Measurements from ENCODE around the gene HBZ. TPM values are rescaled to one million over a fixed set of nuclear protein-coding genes. Genes with fewer than 3 reads are reported as not detected.

Gene HBZ
- total and polyA plus RNA-seq, 2 of the 8 experiments (the other 6 are each of a cell fraction or from before 2014, with no cell fraction given): 0.12 TPM; not detected in 1

- ChIA-PET POLR2A (ENCODE audit: partially characterized antibody) (interaction anchor here (1.8 kb wide), 1 partner anchor 10 kb away, joined by 4 read pairs; no protein-coding TSS in a partner anchor), CTCF (ENCODE audit: partially characterized antibody) (interaction anchor here (1.0 to 2.4 kb wide), 4 partner anchors 23 to 72 kb away, joined by 3 to 8 read pairs (median 3); no protein-coding TSS in a partner anchor)
- H3K4ac ChIP-seq (replicated peaks; ENCODE audit: insufficient read length, low read depth, low read length): no peak overlapping the region
- H4K20me1 ChIP-seq (replicated peaks in 1 of 2; ENCODE audit: control insufficient read depth in 1 of 2, insufficient read depth in 2 of 2, low read length in 2 of 2): no peaks in the 10 kb centered on the region
- FAIRE-seq (no peak), DNase-seq (ENCODE audit: low read depth in 1 of 2, low spot score in 2 of 2) (no peak)
- no peak overlapping the region for H3K4me3 ChIP-seq (ENCODE audit: extremely low read depth in 1 of 4, insufficient read depth in 2 of 4, low read depth in 3 of 4, low read length in 4 of 4)
- H4K91ac ChIP-seq (replicated peaks; ENCODE audit: insufficient read length, low read length): no peak overlapping the region
- H3K23me2 ChIP-seq (ENCODE audit: low read depth, low read length): no peaks in the 10 kb centered on the region
- no peak overlapping the region for H3K14ac ChIP-seq (ENCODE audit: insufficient read length)
- H3K4me1 ChIP-seq (replicated peaks in 1 of 4; ENCODE audit: control insufficient read depth in 3 of 4, insufficient read depth in 4 of 4, low read length in 3 of 4): no peaks in the 10 kb centered on the region; a peak in 1 of 7 replicates
- H3K27me3 ChIP-seq (replicated peaks in 1 of 4; ENCODE audit: control insufficient read depth in 3 of 4, extremely low read depth in 1 of 4, insufficient read depth in 3 of 4, low read length in 3 of 4): no peaks in the 10 kb centered on the region
- no peak overlapping the region for H2AFZ ChIP-seq (ENCODE audit: low read length)
- no peak overlapping the region for H3K23ac ChIP-seq (ENCODE audit: insufficient read length)
- no peak overlapping the region for H3K18ac ChIP-seq (ENCODE audit: extremely low read depth, low read length)
- H3K9me3 ChIP-seq (ENCODE audit: insufficient read depth in 2 of 2, low read depth in 1 of 2, low read length in 1 of 2): no peaks in the 10 kb centered on the region
- H2BK20ac ChIP-seq (ENCODE audit: low read length): 0 out of 2 replicates have a peak overlapping the region, but pooled peaks have one; percentile 21
- H2AK5ac ChIP-seq (ENCODE audit: low read depth, low read length): no peak overlapping the region
- H3K79me2 ChIP-seq (ENCODE audit: control insufficient read depth in 1 of 2, insufficient read depth in 2 of 2, low read length in 2 of 2): no peaks in the 10 kb centered on the region
- H2BK5ac ChIP-seq (ENCODE audit: low read depth, low read length): peak overlapping the region; percentile 63; the same call in 1 of the 2 replicates
- 0 out of 2 replicates have a peak overlapping the region, but pooled peaks have one; percentile 17 for H2BK12ac ChIP-seq (ENCODE audit: low read depth, low read length)
- no peak overlapping the region for H4K5ac ChIP-seq (ENCODE audit: insufficient read length, low read depth, low read length)
- H3K27ac ChIP-seq (ENCODE audit: low read depth, low read length): no peak overlapping the region
- no peak overlapping the region for H3K4me2 ChIP-seq (ENCODE audit: insufficient read depth in 1 of 2, low read depth in 2 of 2, low read length in 2 of 2)
- H3K9ac ChIP-seq (replicated peaks in 1 of 4; ENCODE audit: extremely low read depth in 1 of 4, low read depth in 3 of 4, low read length in 3 of 4): no peak overlapping the region
- no peak overlapping the region for H2BK15ac ChIP-seq (ENCODE audit: low read length)
- no peaks in the 10 kb centered on the region for H3K79me1 ChIP-seq (ENCODE audit: low read depth, low read length)
- H3K56ac ChIP-seq (replicated peaks; ENCODE audit: insufficient read length, low read depth, low read length): no peak overlapping the region
- H3K36me3 ChIP-seq (ENCODE audit: control insufficient read depth in 2 of 4, insufficient read depth in 4 of 4, low read length in 3 of 4): no peaks in the 10 kb centered on the region
- 83% methylated on average over 6 of the region's 6 CpGs; no CpG with 5 or more reads in 1 of the 2 experiments for WGBS, 2 experiments (ENCODE audit: extremely low coverage in 1 of 2, insufficient coverage in 1 of 2, insufficient read length in 1 of 2, insufficient replicate concordance in 2 of 2, low coverage in 1 of 2, low lambda C conversion rate in 2 of 2, missing lambda C conversion rate in 1 of 2)
- no peak overlapping the region for H4K8ac ChIP-seq (ENCODE audit: extremely low read depth, insufficient read depth, low read length)
- H2BK120ac ChIP-seq (replicated peaks; ENCODE audit: low read depth, low read length): no peak overlapping the region
- TF ChIP-seq TAF1 (IDR thresholded peaks at IDR 0.05; ENCODE audit: low read depth, low read length): no peak
- no peak for TF ChIP-seq KDM1A (IDR thresholded peaks at IDR 0.05; ENCODE audit: borderline replicate concordance, low read length)
- no peak for TF ChIP-seq CHD1 (IDR thresholded peaks at IDR 0.05; ENCODE audit: low read depth, low read length)
- TF ChIP-seq POU5F1 (IDR thresholded peaks at IDR 0.05; ENCODE audit: low read depth, low read length): no peak
- no peak for TF ChIP-seq ATF3 (IDR thresholded peaks at IDR 0.05; ENCODE audit: insufficient read depth, low read depth, low read length)
- TF ChIP-seq NANOG (IDR thresholded peaks at IDR 0.05; ENCODE audit: insufficient read depth, low read depth, low read length, poor library complexity, severe bottlenecking): no peak
- no peak for TF ChIP-seq SP1 (IDR thresholded peaks at IDR 0.05; ENCODE audit: low read depth, low read length)
- TF ChIP-seq EP300 (IDR thresholded peaks at IDR 0.05; ENCODE audit: borderline replicate concordance in 1 of 2, low read depth in 2 of 2, low read length in 2 of 2): no peak
- TF ChIP-seq HDAC6 (IDR thresholded peaks at IDR 0.05; ENCODE audit: low read depth, low read length): no peak
- TF ChIP-seq CHD2 (IDR thresholded peaks at IDR 0.05; ENCODE audit: low read length): no peak
- no peak for TF ChIP-seq RXRA (IDR thresholded peaks at IDR 0.05; ENCODE audit: insufficient read depth, low read depth, low read length)
- no peak for TF ChIP-seq TCF12 (IDR thresholded peaks at IDR 0.05; ENCODE audit: low read depth, low read length)
- no peak for TF ChIP-seq SRF (IDR thresholded peaks at IDR 0.05; ENCODE audit: low read depth, low read length)
- no peak for TF ChIP-seq CTBP2 (IDR thresholded peaks at IDR 0.05; ENCODE audit: borderline replicate concordance, insufficient read depth, insufficient read length, low read length)
Measured at GRCh38 chr16:143047-143446, 9.4 kb upstream of the HBZ start.
